Measurements from ENCODE around the gene FAM180B. TPM values are rescaled to one million over a fixed set of nuclear protein-coding genes. Genes with fewer than 3 reads are reported as not detected.

Gene FAM180B
- total and polyA plus RNA-seq, 2 of the 8 experiments (the other 6 are each of a cell fraction or from before 2014, with no cell fraction given): 0.09 TPM; not detected in 1

DNA sequence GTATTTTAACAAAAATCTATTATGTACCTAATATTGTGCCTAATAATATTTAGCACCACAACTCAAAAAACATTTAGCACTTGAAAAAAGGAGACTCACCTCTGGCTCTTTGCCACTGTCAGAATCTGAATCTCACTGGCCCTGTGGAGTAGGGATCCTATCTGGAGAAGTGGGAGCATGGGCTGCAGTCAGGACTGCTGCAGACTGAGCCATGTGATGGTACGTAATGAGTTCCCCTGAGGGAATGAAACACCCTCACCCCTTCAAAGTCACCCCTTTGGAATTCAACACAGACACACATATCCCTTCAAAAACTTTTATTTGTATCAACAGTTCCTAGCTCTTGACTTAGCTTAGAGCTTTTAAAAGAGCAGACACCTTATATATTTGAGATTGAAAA is 14.6 kb upstream of the FAM180B start:
- H3K4me3 ChIP-seq (ENCODE audit: extremely low read depth in 1 of 4, insufficient read depth in 2 of 4, low read depth in 3 of 4, low read length in 4 of 4): no peak overlapping the region
- ChIA-PET CTCF (ENCODE audit: partially characterized antibody) (interaction anchor here (2.0 kb wide), 1 partner anchor 45 kb away, joined by 5 read pairs; no protein-coding TSS in a partner anchor), POLR2A (ENCODE audit: partially characterized antibody) (interaction anchor here (1.1 to 1.5 kb wide), 5 partner anchors 9 to 49 kb away, joined by 3 to 8 read pairs (median 4); partner anchors contain the start of gene CELF1)
- no peak overlapping the region for H2BK12ac ChIP-seq (ENCODE audit: low read depth, low read length)
- H3K23ac ChIP-seq (ENCODE audit: insufficient read length): no peak overlapping the region
- H4K91ac ChIP-seq (replicated peaks; ENCODE audit: insufficient read length, low read length): no peak overlapping the region
- peaks cover 0 to 9% of the 10 kb centered on the region in 2 experiments; a peak in 2 of 4 replicates for H3K79me2 ChIP-seq (ENCODE audit: control insufficient read depth in 1 of 2, insufficient read depth in 2 of 2, low read length in 2 of 2)
- H3K18ac ChIP-seq (ENCODE audit: extremely low read depth, low read length): no peak overlapping the region
- H3K9ac ChIP-seq (replicated peaks in 1 of 4; ENCODE audit: extremely low read depth in 1 of 4, low read depth in 3 of 4, low read length in 3 of 4): no peak overlapping the region
- H3K27ac ChIP-seq (ENCODE audit: low read depth, low read length): no peak overlapping the region
- no peak for TF ChIP-seq GABPA (IDR thresholded peaks at IDR 0.05; ENCODE audit: borderline replicate concordance, insufficient read depth, low read length)
- H2BK20ac ChIP-seq (ENCODE audit: low read length): no peak overlapping the region
- H2BK5ac ChIP-seq (ENCODE audit: low read depth, low read length): no peak overlapping the region
- no peak overlapping the region for H2AFZ ChIP-seq (ENCODE audit: low read length)
- peaks cover 0 to 8% of the 10 kb centered on the region in 2 experiments for H4K20me1 ChIP-seq (replicated peaks in 1 of 2; ENCODE audit: control insufficient read depth in 1 of 2, insufficient read depth in 2 of 2, low read length in 2 of 2)
- no peak overlapping the region for H3K56ac ChIP-seq (replicated peaks; ENCODE audit: insufficient read length, low read depth, low read length)
- peaks cover 8% of the 10 kb centered on the region; the same call in 1 of the 2 replicates for H3K79me1 ChIP-seq (ENCODE audit: low read depth, low read length)
- no peak for DNase-seq (ENCODE audit: low read depth in 1 of 2, low spot score in 2 of 2)
- no peak overlapping the region for H2BK15ac ChIP-seq (ENCODE audit: low read length)
- FAIRE-seq: no peak
- WGBS, 2 experiments (ENCODE audit: extremely low coverage in 1 of 2, insufficient coverage in 1 of 2, insufficient read length in 1 of 2, insufficient replicate concordance in 2 of 2, low coverage in 1 of 2, low lambda C conversion rate in 2 of 2, missing lambda C conversion rate in 1 of 2): 86% methylated on average over 1 of the region's 1 CpG; no CpG with 5 or more reads in 1 of the 2 experiments
- no peak overlapping the region for H4K8ac ChIP-seq (ENCODE audit: extremely low read depth, insufficient read depth, low read length)
- H4K5ac ChIP-seq (ENCODE audit: insufficient read length, low read depth, low read length): no peak overlapping the region
- H2BK120ac ChIP-seq (replicated peaks; ENCODE audit: low read depth, low read length): no peak overlapping the region
- H3K36me3 ChIP-seq (ENCODE audit: control insufficient read depth in 2 of 4, insufficient read depth in 4 of 4, low read length in 3 of 4): peaks cover 11 to 44% (median 23%) of the 10 kb centered on the region in 4 experiments
- no peak overlapping the region for H2AK5ac ChIP-seq (ENCODE audit: low read depth, low read length)
- H3K9me3 ChIP-seq (ENCODE audit: insufficient read depth in 2 of 2, low read depth in 1 of 2, low read length in 1 of 2): no peaks in the 10 kb centered on the region
- H3K4ac ChIP-seq (replicated peaks; ENCODE audit: insufficient read length, low read depth, low read length): no peak overlapping the region
- H3K4me2 ChIP-seq (ENCODE audit: insufficient read depth in 1 of 2, low read depth in 2 of 2, low read length in 2 of 2): no peak overlapping the region
- no peaks in the 10 kb centered on the region for H3K4me1 ChIP-seq (replicated peaks in 1 of 4; ENCODE audit: control insufficient read depth in 3 of 4, insufficient read depth in 4 of 4, low read length in 3 of 4)
- no peaks in the 10 kb centered on the region for H3K23me2 ChIP-seq (ENCODE audit: low read depth, low read length)
- H3K14ac ChIP-seq (ENCODE audit: insufficient read length): no peak overlapping the region
- no peaks in the 10 kb centered on the region for H3K27me3 ChIP-seq (replicated peaks in 1 of 4; ENCODE audit: control insufficient read depth in 3 of 4, extremely low read depth in 1 of 4, insufficient read depth in 3 of 4, low read length in 3 of 4)
